ENCODE data around the gene MARCHF10. TPM values are rescaled to one million over a fixed set of nuclear protein-coding genes. Genes with fewer than 3 reads are reported as not detected.

Gene MARCHF10
- total RNA-seq, 1 donor from 2014 or later, result not detected

GRCh38 chr17:62750631-62751051 lies 57.5 kb downstream of the MARCHF10 start:
- no peak for TF ChIP-seq CTCF (IDR thresholded peaks at IDR 0.05; ENCODE audit: borderline replicate concordance)
- no peaks in the 10 kb centered on the region for H3K36me3 ChIP-seq
- no peak for DNase-seq
- no peak overlapping the region for H3K27ac ChIP-seq (replicated peaks)
- no peaks in the 10 kb centered on the region for H3K9me3 ChIP-seq (replicated peaks)
- H3K4me1 ChIP-seq, result peaks cover 4% of the 10 kb centered on the region
- intact Hi-C loops (cut with micrococcal nuclease), result no loop called here
- no peak overlapping the region for H3K4me3 ChIP-seq
- peaks cover 9% of the 10 kb centered on the region for H3K27me3 ChIP-seq (ENCODE audit: low read depth)

GRCh38 chr17:62749926-62750325 lies 58.2 kb downstream of the MARCHF10 start:
- Histone ChIP-seq H3K27ac (replicated peaks) (no peak overlapping the region), H3K9me3 (replicated peaks) (no peaks in the 10 kb centered on the region), H3K4me1 (peaks cover under 1% of the 10 kb centered on the region), H3K4me3 (no peak overlapping the region), H3K36me3 (no peaks in the 10 kb centered on the region), H3K27me3 (ENCODE audit: low read depth) (peaks cover 9% of the 10 kb centered on the region)
- DNase-seq, result no peak
- intact Hi-C loops (cut with micrococcal nuclease), result no loop called here
- no peak for TF ChIP-seq CTCF (IDR thresholded peaks at IDR 0.05; ENCODE audit: borderline replicate concordance)

- DNase-seq, result no peak
- intact Hi-C loops (cut with micrococcal nuclease), result no loop called here
- Histone ChIP-seq H3K9me3 (replicated peaks) (no peaks in the 10 kb centered on the region), H3K4me1 (no peaks in the 10 kb centered on the region), H3K4me3 (no peak overlapping the region), H3K36me3 (no peaks in the 10 kb centered on the region), H3K27ac (replicated peaks) (no peak overlapping the region), H3K27me3 (ENCODE audit: low read depth) (peaks cover 9% of the 10 kb centered on the region)
- TF ChIP-seq CTCF (IDR thresholded peaks at IDR 0.05; ENCODE audit: borderline replicate concordance), result no peak
Observed at GRCh38 chr17:62746941-62747340, 61.2 kb downstream of the MARCHF10 start.

GRCh38 chr17:62745806-62746205 lies 62.3 kb downstream of the MARCHF10 start:
- intact Hi-C loops (cut with micrococcal nuclease), result no loop called here
- H3K9me3 ChIP-seq (replicated peaks), result no peaks in the 10 kb centered on the region
- DNase-seq, result no peak

GRCh38 chr17:62744259-62744658 lies 63.9 kb downstream of the MARCHF10 start:
- no peak overlapping the region for H3K27ac ChIP-seq (replicated peaks)
- no peak overlapping the region for H3K4me3 ChIP-seq
- TF ChIP-seq CTCF (IDR thresholded peaks at IDR 0.05; ENCODE audit: borderline replicate concordance), result no peak
- no peaks in the 10 kb centered on the region for H3K4me1 ChIP-seq
- H3K9me3 ChIP-seq (replicated peaks), result no peaks in the 10 kb centered on the region
- DNase-seq, result no peak
- H3K36me3 ChIP-seq, result no peaks in the 10 kb centered on the region
- intact Hi-C loops (cut with micrococcal nuclease), result no loop called here
- peaks cover under 1% of the 10 kb centered on the region for H3K27me3 ChIP-seq (ENCODE audit: low read depth)

More at GRCh38 chr17:62745806-62746205, 62.3 kb downstream of the MARCHF10 start:
- TF ChIP-seq CTCF (IDR thresholded peaks at IDR 0.05; ENCODE audit: borderline replicate concordance), result no peak
- H3K4me1 ChIP-seq, result no peaks in the 10 kb centered on the region
- no peak overlapping the region for H3K27ac ChIP-seq (replicated peaks)
- H3K36me3 ChIP-seq, result no peaks in the 10 kb centered on the region
- H3K4me3 ChIP-seq, result no peak overlapping the region
- H3K27me3 ChIP-seq (ENCODE audit: low read depth), result peaks cover 9% of the 10 kb centered on the region

- no peak for DNase-seq
- Histone ChIP-seq H3K27me3 (ENCODE audit: low read depth) (no peaks in the 10 kb centered on the region), H3K27ac (replicated peaks) (no peak overlapping the region), H3K4me3 (no peak overlapping the region), H3K36me3 (no peaks in the 10 kb centered on the region), H3K4me1 (no peaks in the 10 kb centered on the region), H3K9me3 (replicated peaks) (no peaks in the 10 kb centered on the region)
- intact Hi-C loops (cut with micrococcal nuclease), result no loop called here
- no peak for TF ChIP-seq CTCF (IDR thresholded peaks at IDR 0.05; ENCODE audit: borderline replicate concordance)
Observed at GRCh38 chr17:62741290-62741689, 66.8 kb downstream of the MARCHF10 start.

Data from left ventricle myocardium inferior (tissue), 1 donor.